Panc1 (cell line): ENCODE data around the gene IQCN.

Source experiments
- POLR2AphosphoS5 ChIP-seq: IDR thresholded peaks from 2 replicates; pipeline ENCODE4 v1.6.1; 2012; ENCODE audit warnings: mild to moderate bottlenecking, low read depth, low read length, moderate library complexity
- SIN3A ChIP-seq: IDR thresholded peaks from 2 replicates; pipeline ENCODE4 v1.6.1; 2012; ENCODE audit warnings: low read depth, mild to moderate bottlenecking, low read length, moderate library complexity, borderline replicate concordance; ENCODE audit not compliant: insufficient read depth
- TCF7L2 ChIP-seq: IDR thresholded peaks from 2 replicates; pipeline ENCODE4 v1.6.1; 2011; ENCODE audit warnings: mild to moderate bottlenecking, low read depth, low read length, inconsistent platforms
- TF ChIP-seq, protein P1 (sequence below): fragments of 450-650 bp; IDR thresholded peaks from 2 replicates; pipeline ENCODE4 v1.5.1; 2017; ENCODE audit warnings: mild to moderate bottlenecking
- TF ChIP-seq, protein P2 (sequence below), 2 experiments: IDR thresholded peaks; 2 replicates each; pipeline ENCODE4 v1.6.1; 2011 to 2012; ENCODE audit warnings: low read depth in 2 of 2, control low read depth in 1 of 2, low read length in 1 of 2, mild to moderate bottlenecking in 1 of 2, moderate library complexity in 1 of 2; ENCODE audit not compliant: insufficient read depth in 1 of 2

DNA sequence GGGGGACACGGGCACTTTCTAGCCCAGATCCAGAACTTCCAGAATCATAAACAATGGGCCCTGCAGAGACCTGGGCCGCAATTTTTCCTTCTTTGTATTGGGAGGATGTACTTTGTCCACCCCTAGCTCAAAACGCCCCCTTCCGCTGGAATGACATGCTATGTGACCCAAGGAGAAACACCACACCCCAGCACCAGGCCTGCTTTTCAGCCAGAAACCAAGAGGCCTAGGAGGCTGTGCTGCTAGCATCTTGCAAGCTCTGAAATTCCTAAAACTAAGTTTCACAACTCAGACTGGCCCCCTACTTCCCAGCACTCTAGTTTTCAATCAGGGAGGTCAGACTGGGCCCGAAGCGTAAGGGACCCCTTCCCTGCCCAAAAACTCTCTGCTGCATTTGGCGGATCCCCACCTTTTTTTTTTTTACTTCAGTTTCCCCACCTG lies 48.1 kb upstream of the IQCN start:
- no peak for TF ChIP-seq POLR2AphosphoS5
- TF ChIP-seq, protein P1, sequence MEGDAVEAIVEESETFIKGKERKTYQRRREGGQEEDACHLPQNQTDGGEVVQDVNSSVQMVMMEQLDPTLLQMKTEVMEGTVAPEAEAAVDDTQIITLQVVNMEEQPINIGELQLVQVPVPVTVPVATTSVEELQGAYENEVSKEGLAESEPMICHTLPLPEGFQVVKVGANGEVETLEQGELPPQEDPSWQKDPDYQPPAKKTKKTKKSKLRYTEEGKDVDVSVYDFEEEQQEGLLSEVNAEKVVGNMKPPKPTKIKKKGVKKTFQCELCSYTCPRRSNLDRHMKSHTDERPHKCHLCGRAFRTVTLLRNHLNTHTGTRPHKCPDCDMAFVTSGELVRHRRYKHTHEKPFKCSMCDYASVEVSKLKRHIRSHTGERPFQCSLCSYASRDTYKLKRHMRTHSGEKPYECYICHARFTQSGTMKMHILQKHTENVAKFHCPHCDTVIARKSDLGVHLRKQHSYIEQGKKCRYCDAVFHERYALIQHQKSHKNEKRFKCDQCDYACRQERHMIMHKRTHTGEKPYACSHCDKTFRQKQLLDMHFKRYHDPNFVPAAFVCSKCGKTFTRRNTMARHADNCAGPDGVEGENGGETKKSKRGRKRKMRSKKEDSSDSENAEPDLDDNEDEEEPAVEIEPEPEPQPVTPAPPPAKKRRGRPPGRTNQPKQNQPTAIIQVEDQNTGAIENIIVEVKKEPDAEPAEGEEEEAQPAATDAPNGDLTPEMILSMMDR: no peak
- TF ChIP-seq, protein P2, sequence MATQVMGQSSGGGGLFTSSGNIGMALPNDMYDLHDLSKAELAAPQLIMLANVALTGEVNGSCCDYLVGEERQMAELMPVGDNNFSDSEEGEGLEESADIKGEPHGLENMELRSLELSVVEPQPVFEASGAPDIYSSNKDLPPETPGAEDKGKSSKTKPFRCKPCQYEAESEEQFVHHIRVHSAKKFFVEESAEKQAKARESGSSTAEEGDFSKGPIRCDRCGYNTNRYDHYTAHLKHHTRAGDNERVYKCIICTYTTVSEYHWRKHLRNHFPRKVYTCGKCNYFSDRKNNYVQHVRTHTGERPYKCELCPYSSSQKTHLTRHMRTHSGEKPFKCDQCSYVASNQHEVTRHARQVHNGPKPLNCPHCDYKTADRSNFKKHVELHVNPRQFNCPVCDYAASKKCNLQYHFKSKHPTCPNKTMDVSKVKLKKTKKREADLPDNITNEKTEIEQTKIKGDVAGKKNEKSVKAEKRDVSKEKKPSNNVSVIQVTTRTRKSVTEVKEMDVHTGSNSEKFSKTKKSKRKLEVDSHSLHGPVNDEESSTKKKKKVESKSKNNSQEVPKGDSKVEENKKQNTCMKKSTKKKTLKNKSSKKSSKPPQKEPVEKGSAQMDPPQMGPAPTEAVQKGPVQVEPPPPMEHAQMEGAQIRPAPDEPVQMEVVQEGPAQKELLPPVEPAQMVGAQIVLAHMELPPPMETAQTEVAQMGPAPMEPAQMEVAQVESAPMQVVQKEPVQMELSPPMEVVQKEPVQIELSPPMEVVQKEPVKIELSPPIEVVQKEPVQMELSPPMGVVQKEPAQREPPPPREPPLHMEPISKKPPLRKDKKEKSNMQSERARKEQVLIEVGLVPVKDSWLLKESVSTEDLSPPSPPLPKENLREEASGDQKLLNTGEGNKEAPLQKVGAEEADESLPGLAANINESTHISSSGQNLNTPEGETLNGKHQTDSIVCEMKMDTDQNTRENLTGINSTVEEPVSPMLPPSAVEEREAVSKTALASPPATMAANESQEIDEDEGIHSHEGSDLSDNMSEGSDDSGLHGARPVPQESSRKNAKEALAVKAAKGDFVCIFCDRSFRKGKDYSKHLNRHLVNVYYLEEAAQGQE (IDR thresholded peaks at IDR 0.05; ENCODE audit: insufficient read depth in 1 of 2, low read depth in 2 of 2, low read length in 1 of 2): no peak
- no peak for TF ChIP-seq SIN3A
- TF ChIP-seq TCF7L2: no peak
